Measurements from ENCODE around the gene DDC.

DNA sequence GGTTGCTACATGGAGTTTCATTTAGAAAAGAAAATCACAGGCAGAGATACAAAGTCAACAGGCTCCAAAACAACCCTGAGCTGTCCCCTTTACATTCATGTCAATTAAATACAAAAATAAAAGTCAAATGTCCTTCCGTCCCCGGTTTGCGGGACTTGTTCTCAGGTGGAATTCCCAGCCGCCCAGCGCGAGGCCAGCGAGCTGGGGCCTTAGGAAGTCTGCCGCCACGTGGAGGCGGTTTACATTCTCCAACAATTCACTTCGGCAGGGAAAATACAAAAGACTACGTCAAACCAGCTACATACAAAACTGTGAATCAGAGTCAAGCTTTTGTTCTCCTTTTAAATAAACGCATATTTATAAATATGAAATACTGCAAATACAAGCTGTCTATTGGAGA lies 25.3 kb upstream of the DDC start:
- TF ChIP-seq CTCF (IDR thresholded peaks at IDR 0.05 in 8 of 11, conservative IDR thresholded peaks at IDR 0.05 in 3 of 11) (no peak), POLR2A (IDR thresholded peaks at IDR 0.05) (no peak)
